NCI-H524 treated with DMSO at 0.1 percent for 48 hours (cell line): Measurements from ENCODE around the gene CPXM2.

Experiments used
- DNase-seq: peaks from one replicate; lab custom pipeline; 2025; lab: John Stamatoyannopoulos, UW

The CPXM2 gene

DNA sequence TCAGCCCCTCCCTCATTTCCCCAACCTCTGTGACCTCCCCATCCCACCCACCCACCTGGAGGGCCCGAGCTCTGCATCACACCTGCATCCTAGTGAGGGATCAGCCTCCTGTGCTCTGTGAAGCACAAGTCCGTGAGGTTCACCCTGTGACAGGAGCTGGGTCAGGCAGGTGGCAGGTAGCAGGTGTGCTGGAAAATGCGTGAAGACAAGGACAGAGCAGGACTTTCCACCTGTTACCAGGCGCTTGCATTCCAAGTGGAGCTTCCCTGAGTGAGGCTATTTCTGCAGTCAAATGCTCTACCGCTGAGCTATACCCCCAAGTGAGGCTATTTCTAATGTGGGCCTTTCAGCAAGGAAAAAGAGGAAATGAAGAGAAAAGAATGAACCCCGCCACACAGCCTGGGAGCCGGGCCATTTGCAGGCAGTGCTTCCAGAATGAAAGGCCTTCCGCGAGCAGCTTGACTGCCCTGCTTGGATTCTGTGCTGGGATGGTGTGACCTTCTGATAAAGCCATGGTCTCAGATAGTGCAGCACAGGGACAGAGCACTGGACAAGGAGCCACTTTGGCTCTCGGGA lies 13.3 kb upstream of the CPXM2 start:
- no peak for DNase-seq

DNA sequence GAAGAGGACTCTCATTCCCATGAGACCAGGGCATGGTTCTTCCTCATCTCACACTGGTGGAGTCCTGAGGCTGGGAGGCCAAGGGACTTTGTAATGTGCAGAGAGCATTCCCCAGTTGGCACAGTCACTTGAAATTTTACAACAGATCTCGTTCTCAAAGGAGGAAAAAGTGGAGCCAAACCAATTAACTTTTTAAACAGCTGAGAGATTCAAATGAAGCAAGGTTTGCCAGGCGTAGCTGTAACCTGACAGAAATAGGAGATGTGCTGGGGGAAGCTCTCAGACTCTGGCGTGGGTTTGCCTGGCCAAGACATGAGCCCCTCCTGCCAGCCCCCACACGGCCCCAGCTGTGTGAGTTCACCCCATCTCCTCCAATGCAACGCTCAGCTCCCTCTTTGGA lies 12.0 kb upstream of the CPXM2 start:
- no peak for DNase-seq

DNA sequence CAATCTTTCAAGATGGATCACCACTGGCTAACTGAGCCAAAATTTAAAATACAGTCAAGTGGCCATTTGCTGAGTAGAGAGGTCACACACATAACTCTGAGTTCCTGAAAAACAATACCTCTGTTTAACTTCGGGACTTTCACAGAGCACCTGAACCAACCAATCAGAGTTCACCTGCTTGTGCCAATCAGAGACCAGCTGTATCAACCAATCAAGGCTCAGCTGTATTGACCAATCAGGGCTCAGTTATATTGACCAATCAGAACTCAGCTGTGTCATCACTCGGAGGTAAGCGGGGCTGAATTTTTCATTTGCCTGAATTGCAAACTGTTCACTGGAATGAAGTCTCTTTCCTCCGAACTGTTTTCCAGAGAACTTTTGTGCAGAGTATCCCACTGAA lies 10.0 kb upstream of the CPXM2 start:
- DNase-seq = no peak

DNA sequence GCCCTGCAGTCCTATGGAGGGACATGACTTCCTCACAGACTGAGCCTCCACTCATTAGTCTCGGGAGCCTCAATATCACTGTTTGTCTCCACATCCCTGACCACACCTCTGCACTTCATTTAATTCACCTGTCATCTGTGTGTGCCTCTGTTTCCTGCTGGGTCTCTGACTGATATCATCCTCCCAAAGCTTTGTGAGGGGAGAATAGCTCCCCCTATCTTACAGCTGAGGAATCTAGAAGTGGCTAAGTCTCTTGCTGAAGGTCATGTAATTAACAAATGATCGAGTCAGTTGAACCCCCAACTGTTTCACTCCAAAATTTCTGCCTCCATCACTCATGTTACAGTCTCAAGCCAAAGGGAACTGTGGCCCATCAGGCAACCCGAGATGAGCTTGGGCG lies 5.5 kb upstream of the CPXM2 start:
- DNase-seq = no peak

DNA sequence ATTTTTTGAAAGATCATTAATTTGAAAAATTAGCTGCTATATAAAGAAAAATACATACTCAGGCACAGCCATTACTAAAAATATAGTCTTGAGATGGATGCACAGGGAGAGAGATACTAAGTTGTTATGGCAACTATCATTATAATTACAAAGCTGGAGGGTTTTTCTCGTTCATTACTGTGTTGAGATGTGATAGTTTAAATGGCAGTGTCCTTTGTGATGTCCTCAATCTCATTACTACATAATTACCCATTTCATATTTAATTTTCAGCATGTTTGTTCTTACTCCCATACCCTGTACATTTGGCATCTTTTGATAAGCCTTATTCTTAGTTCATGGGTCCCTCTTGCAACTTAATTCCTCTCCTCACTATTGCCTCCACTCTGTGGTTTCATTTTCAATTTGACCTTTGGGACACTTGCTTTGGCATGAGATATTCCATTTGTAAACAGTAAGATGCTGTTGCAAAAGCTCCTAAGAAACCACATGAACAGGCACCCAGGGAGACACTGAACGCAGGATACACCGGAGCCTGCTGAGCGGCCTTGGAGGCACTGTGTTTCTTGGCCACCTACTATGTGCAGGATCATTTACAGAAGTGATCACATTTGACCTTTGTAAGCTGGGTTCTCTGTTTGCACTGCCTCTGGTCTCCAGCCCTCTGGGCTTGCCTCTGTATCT lies 4.8 kb upstream of the CPXM2 start:
- DNase-seq = no peak

DNA sequence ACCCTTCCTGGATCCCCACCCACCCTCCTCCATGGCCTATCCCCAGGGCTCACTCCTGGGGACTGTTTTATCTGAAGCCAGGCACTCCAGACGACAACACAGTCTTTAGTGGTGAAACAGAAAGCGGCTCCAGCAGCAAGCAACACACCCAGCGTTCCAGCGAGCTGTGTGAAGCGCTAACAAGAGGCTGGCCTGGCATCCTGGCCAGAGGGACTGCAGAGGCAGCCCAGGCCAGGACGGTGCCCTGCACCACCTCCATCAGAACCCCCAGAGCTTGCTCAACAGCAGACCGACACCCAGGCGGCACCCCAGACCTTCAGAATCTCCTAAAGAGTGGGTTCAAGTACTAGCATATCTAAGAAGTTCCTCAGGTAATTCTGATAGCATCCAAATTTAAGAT lies 2.0 kb upstream of the CPXM2 start:
- no peak for DNase-seq

DNA sequence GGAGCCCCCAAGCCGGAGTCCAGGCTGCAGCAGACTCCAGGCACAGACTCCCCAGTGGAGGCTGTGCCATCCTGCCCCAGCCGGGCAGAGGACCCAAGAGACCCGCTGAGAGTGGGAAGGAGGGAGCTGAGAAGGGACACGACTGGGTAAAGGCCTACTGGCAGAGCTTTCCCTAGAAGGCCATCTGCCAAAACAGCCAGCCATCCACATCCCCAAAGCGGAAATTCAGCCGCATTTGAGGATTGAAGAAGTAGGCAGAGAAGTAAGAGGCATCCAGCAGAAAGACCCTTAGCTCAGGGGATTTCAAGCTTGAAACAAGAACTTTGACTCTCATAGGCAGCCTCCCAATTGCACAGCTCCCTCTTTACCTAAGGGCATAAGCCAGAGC lies 857 bp downstream of the CPXM2 start:
- DNase-seq = no peak

DNA sequence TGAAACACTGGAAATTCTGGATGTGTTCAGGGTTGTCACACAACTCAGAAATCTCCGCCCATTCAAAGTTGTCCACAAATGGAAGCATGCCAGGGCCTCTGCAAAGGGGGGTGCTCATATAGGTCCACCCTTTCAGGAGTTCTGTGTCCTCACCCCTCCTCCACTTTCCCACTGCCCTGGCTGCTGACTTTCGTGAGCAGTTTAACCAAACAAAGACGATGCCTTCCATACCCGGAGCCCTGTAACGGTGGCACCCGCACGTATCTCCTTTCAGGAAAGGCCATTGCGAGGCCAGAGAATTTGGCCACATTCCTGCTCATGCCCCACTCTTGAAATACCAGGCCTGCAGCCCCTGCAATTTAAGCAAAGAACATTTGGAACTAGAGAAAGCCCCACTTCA lies 1.4 kb downstream of the CPXM2 start:
- no peak for DNase-seq

DNA sequence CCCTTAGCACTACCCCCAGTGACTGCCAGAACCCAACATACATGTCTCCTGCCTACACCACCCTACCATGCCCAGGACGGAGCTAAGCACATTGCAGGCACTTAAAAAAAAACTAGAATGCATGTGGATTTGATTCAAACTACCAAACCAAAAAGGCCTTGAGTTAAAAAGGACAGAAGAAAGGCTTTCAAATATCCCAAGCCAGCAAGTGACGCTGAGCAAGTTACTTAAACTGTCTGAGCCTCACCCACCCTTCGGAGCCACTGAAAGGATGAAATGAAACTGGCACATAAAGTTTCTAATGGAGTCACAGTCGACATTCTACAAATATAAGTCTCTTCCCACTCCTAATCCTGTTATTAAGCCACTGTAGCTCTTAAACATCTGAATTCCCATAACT lies 1.8 kb downstream of the CPXM2 start:
- DNase-seq = no peak

DNA sequence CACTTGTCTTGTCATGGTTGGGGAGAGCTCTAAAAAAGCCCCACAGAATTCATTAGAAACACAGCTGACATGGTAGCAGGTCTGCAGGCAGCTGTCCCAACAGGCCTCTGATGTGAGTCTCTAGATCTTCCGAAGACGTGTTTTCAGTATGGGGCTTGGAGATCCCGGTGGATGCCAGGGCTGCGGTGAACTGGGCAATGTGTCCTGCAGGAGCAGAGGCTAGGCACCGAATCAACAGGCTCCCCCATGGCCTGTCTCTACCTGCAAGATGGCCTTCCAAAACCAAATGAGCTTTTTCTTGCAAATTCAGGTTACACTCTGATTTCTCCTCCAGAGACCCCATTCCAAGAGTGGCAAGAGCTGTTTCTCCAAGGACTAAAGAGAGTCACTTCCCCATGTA lies 2.9 kb downstream of the CPXM2 start:
- DNase-seq = no peak

DNA sequence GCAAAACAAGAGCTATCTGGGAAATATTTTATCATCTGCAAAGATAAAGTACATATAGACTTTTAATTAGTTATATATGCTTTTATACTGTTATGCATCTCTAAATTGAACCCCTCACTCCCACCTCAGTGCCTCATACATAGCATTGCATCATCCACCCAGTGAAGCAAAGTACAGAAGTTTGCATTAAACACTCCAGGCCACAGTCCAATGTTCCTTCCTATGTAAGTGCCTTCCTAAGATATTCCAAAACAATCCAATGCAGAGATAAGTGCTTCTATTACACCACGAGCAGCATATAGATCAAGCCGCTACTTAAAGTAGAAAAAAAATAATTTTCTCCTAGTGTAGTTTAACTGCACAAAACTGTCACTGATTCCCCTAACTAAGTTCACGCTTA lies 3.4 kb downstream of the CPXM2 start:
- no peak for DNase-seq

DNA sequence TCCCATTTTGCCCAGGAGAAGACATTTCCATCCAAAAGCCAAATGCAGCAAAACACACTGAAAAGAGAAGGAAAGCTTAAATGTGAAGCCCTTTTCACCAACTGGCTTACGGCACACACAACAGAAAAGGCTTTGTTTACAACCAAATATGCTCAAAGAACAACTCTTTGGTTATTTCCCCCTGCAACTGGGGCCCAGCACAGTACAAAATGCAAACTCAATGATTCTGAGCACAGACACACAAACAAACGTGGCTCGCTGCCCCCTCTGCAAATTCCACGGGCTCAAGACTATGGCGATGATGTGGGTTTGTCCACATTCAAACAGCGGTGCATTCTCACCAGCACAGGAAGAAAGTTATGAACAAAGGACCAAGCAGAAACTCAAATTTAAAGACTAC lies 5.3 kb downstream of the CPXM2 start:
- DNase-seq = no peak

DNA sequence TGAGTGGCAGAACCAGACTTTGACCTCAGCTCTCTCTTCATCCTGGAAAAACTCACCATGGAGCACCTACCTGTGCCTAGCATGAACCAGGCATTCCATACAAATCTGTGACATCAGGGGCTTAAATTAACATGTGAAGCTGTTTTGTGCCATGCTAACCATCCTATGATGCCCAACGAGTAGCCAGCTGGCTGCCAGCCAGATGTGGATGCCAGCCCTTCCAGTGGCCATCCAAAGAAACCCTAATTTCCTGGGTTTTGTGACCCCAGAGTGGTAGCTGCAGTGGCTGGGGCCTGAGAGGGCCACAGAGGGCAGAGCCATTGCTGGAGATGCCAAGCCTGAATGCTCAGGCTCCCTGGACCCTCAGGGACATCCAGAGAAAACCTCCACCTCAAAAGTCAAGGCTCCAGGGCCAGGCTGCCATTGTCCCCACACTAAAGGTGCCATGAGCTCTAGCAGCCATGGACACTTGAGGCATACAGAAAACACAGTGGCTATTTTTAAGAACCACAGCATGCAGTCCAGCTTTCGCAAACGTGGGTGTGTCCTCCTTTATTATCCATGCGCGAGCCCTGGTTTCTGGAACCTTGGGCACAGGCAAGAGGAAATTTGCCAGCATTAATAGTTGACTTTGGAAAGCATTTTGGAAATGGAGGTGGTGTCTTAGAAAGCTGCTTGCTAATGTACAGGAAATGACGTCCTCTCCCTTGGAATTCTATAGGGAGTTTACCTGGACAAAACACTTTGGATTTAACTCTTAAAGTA lies 6.0 kb downstream of the CPXM2 start:
- DNase-seq = no peak

DNA sequence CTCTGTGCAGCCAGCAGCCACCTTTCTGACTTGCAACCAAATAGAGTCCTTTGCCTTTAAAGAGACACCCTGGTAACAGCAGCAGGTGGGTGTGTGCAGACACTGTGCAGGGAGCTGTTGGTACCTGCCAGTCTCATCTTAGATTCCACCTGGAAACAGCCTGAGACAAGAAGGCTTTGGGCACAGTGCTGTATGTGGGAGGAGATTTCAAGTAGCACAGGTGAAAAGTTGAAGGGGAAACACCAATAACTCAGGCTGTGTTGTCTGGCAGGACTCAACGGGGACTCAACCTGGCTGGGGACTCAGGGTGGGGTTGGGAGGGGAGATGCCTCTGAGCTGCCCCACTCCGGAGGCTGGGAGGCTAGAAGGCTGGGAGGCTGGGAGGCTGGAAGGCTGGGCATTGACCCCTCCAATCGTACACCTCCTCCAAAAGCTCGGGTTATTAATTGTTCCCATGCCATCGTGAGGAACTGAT lies 6.7 kb downstream of the CPXM2 start:
- DNase-seq = no peak

DNA sequence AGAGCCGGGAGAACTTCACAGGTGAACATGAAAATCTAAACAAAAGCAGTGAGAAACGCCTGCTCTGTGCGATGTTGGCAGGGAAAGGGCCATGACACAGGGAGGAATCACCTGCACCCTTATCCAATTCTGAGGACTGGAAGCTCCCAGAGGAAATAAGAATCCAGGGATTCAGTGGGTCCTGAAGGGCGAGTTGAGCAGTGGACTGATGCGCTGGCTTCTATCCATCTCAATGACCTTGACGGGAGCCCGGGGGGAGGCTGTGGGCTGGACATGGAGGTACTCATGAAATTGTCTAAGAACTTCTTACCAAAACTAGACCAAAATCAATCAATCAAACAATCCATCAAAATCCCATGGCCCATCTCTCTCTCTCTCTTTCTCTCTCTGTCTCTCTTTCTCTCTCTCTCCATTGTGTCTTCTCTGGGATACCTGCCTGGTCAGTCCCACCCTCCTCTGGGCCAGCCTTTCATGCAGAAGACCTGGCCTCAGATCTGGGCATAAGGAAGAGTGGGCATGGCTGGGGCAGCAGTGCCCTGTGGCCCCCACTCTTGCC lies 7.2 kb downstream of the CPXM2 start:
- no peak for DNase-seq

DNA sequence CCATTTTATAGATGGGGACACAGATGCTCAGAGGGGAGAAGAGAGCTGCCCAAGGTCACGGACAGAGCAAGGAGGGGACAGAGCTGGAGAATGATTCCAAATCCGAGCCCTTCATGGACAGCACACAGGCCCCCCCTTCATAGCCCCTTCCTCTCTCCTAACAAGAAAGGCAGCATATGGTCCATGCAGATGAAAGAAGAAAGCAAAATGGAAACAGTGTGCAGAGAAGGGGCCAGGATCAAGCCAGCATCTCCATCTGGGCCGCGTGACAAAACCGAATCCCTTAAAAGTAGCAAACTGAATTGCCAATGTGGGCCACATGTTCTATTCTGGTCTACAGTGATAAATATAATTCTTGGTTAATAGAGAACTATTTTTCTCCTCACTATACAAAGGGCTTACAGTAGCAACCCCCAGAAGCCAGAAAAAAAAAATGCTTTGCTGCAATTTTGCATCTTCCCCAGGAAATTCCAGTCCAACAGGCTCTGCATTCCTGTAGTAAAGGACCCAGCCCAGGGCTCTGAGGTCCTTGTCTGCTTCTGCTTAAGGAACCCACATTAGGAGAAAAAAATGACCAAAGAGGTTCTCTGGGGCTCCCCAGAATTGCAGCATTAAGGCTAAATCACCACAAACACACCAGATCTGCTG lies 7.8 kb downstream of the CPXM2 start:
- no peak for DNase-seq

DNA sequence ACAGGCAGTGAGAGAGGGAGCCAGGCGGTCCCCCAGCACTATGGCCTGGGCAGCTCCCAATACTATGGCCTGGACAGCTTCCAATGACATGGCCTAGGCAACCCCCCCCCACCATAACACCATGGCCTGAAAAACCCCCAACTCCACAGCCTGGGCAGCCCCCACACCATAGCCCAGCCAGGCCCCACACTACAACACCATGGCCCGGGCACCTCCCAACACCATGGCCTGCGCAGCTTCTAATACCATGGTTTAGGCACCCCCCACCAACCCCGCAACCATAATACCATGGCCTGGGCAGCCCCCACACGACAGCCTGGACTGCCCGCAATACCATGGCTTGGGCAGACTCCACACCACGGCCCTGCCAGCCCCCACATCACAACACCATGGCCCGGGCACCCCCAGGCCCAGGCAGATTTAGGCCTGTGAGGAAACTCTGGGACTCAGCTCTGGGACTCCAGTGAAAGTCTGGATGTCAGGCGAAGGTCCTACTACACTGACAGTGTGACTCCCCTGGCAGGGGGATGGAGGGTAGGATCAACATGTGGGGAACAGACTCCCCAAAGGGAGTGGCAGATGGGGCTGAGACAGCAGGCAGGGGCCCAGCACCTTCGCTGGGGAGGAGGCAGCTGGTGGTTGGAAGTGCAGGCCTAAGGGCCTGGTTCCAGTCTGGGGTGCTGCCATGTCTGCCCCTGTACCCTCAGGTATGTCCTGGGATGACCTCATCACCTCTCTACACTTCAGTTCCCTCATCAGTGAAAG lies 8.7 kb downstream of the CPXM2 start:
- DNase-seq = no peak

DNA sequence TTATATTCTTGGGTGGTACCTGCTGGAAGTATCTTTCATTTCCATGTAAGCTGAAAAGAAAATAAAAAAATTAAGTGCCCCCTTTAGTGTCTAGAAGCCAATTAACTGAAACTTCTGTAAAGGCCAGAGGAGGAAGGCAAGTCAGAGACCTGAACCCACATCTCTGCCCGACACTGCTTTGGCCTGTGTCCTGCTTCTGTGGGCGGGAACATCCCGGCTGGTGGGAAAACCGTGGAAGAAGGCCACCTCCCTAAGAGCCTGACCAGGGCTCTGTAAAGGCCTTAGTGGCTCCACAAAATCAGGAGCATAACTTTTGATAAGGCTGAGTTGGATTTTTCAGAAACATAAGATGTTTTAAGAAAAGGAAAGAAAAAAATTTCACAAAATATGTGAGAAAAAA lies 9.4 kb downstream of the CPXM2 start:
- DNase-seq = no peak

DNA sequence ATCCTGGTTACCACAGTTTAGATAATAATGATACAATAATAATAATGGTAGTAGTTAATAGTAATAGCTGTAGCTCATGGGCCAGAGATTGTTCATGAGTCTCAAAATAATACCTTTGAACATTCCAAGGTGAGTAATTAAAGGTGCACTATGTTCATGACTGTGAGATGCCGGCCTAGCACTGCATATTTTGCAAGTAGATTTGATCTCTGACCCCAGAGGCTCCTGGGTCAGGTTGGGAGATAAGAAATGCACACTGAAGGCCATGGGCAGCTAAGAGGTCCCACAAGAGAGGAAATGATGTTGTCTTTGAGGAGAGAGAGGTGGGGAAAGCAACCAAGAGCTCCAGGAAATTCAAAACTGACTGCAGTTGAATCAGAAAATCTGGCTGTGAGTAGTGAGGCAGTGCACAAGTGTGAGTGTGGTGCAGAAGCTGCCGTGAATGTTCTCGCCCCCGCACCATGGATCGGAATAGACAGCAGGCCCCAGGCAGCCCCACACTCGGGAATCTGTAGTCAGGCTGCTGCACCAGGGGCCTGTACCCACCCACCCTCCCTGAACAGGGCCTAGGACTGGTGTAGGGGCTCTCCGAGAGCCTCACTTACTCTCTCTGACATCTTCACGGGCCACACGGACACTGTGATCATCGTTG lies 11.9 kb downstream of the CPXM2 start:
- no peak for DNase-seq

DNA sequence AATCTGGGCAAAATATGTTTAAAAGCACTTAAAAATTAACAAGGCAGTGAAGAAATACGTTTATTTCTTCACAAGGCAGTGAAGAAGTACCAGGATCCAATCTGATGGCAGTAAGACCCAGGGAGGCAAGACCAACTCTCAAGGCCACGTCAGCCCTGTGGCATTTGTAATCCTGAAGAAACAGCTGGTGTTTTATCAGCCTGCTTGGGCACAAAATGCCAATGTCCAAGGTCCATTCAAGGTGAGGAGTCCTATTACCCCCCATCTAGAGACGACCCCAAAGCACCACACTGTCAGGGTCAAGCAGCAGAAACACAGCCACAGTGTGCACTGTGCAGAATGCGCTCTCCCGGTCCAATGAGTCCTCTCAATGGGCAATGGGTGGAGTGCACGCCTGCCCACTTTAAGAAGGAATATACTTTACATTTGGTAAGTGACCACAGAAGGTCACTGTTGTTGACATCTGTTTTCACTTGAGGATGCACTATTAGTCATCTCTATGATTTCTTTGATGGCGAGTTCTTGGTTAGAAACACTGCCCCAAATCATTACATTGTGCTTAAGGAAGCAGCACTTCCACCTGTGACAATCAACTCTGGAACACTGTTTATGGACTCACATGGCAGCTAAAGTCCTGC lies 12.8 kb downstream of the CPXM2 start:
- no peak for DNase-seq

DNA sequence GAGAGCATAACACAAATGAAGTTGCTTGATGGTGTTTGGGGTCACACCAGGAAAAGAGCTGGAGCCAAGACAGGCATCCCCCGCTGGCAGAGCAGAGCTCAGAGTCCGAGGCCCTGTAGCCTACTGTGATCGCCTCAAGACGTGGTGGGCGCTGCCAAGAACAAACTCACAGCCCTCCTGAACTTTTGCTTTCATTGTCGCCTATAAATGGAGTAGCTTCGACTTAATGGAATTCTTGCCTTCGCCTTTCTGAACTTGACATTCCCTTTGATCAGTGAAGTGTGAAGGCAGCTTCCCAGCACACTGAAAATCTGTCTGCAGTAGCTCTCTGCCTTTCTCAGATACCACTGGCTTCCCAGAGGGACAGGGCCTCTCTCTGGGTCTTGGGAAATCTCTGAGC lies 21.3 kb downstream of the CPXM2 start:
- no peak for DNase-seq
